Measurements from ENCODE around the gene UMODL1. TPM values are rescaled to one million over a fixed set of nuclear protein-coding genes. Genes with fewer than 3 reads are reported as not detected.

UMODL1 gene
- total RNA-seq, 1 experiment from 2014 or later = not detected

DNA sequence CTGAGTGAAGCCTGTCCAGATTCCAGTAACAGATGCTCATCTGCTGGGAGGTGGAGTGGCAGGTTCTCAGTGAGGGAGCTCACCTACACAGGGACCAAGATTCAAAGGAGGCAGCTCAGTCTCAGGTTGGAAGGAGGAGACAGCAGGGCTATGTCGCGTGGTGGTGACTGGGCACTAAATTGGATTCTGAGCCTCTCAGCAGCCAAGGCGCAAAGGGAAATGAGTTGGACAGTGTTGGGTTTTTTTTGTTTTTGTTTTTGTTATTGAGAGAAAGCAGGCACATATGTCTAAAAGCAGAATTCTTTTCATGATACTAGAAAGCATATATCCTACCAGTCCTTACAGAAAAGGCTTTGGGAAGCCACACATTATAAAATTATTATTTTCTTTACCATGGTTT lies 26.2 kb downstream of the UMODL1 start:
- H2BK20ac ChIP-seq (ENCODE audit: low read depth, low read length, poor library complexity, severe bottlenecking) = no peak overlapping the region
- Mint-ChIP-seq H3K36me3 (ENCODE audit: insufficient read depth in 1 of 3, low read depth in 3 of 3) (peaks cover 7 to 13% (median 9%) of the 10 kb centered on the region in 3 experiments; a peak in 6 of 7 replicates), H3K27me3 (ENCODE audit: low read depth) (peaks cover 10% of the 10 kb centered on the region; the same call in 1 of the 2 replicates), H3K27ac (no peak overlapping the region), H3K4me3 (no peak overlapping the region), H3K4me1 (peaks cover 4 to 12% of the 10 kb centered on the region in 2 experiments), H3K9me3 (peaks cover 12 to 16% of the 10 kb centered on the region in 2 experiments)
- no peaks in the 10 kb centered on the region for H3K27me3 ChIP-seq (ENCODE audit: insufficient read depth, low read length)
- H3K9me3 ChIP-seq (ENCODE audit: control insufficient read depth, low read depth, low read length) = no peaks in the 10 kb centered on the region
- H4K5ac ChIP-seq (ENCODE audit: insufficient read length, low read depth, low read length) = no peak overlapping the region
- H3K23ac ChIP-seq (ENCODE audit: insufficient read length, low read depth, low read length) = no peak overlapping the region
- H3K4ac ChIP-seq (ENCODE audit: low read depth, low read length) = no peak overlapping the region
- H3K4me2 ChIP-seq (ENCODE audit: insufficient read depth, insufficient read length, low read length) = no peak overlapping the region
- no peak overlapping the region for H4K91ac ChIP-seq (ENCODE audit: insufficient read length, low read depth, low read length)
- no peak overlapping the region for H3K27ac ChIP-seq (ENCODE audit: insufficient read length, low read depth, low read length)
- no peak overlapping the region for H3K18ac ChIP-seq (ENCODE audit: insufficient read length, low read depth, low read length)
- no peaks in the 10 kb centered on the region for H3K79me2 ChIP-seq (ENCODE audit: insufficient read depth, low read length)
- no peak overlapping the region for H2AFZ ChIP-seq (ENCODE audit: low read length)
- no peak overlapping the region for H3T11ph ChIP-seq (ENCODE audit: low read length)
- no peak overlapping the region for H3K14ac ChIP-seq (ENCODE audit: insufficient read depth, low read length)
- H3K23me2 ChIP-seq (ENCODE audit: insufficient read length, low read depth, low read length, poor library complexity, severe bottlenecking) = no peaks in the 10 kb centered on the region
- no CpG with 5 or more reads among the region's 3 CpGs for WGBS (ENCODE audit: extremely low coverage, insufficient read length, low lambda C conversion rate)
- H2BK12ac ChIP-seq (ENCODE audit: insufficient read length, low read depth, low read length) = no peak overlapping the region
- no peak overlapping the region for H3K9ac ChIP-seq (ENCODE audit: extremely low read depth, insufficient read length, low read length)
- no peaks in the 10 kb centered on the region for H3K79me1 ChIP-seq (ENCODE audit: insufficient read depth, low read depth, low read length, poor library complexity, severe bottlenecking)
- H3K4me1 ChIP-seq (ENCODE audit: insufficient read depth, low read length) = no peaks in the 10 kb centered on the region
- no peak overlapping the region for H4K8ac ChIP-seq (replicated peaks; ENCODE audit: insufficient read length, low read depth, low read length)
- no peak for DNase-seq
- H3K56ac ChIP-seq (ENCODE audit: insufficient read length, low read depth, low read length) = no peak overlapping the region
- H2BK5ac ChIP-seq (ENCODE audit: insufficient read length, low read length) = no peak overlapping the region
- TF ChIP-seq, protein P1, sequence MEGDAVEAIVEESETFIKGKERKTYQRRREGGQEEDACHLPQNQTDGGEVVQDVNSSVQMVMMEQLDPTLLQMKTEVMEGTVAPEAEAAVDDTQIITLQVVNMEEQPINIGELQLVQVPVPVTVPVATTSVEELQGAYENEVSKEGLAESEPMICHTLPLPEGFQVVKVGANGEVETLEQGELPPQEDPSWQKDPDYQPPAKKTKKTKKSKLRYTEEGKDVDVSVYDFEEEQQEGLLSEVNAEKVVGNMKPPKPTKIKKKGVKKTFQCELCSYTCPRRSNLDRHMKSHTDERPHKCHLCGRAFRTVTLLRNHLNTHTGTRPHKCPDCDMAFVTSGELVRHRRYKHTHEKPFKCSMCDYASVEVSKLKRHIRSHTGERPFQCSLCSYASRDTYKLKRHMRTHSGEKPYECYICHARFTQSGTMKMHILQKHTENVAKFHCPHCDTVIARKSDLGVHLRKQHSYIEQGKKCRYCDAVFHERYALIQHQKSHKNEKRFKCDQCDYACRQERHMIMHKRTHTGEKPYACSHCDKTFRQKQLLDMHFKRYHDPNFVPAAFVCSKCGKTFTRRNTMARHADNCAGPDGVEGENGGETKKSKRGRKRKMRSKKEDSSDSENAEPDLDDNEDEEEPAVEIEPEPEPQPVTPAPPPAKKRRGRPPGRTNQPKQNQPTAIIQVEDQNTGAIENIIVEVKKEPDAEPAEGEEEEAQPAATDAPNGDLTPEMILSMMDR (conservative IDR thresholded peaks at IDR 0.05) = no peak
- no peak overlapping the region for H2BK120ac ChIP-seq (ENCODE audit: low read depth, low read length, poor library complexity, severe bottlenecking)
- no peak overlapping the region for H2AK5ac ChIP-seq (ENCODE audit: insufficient read length, low read length)
- no peaks in the 10 kb centered on the region for H4K20me1 ChIP-seq (ENCODE audit: control insufficient read depth, insufficient read depth, insufficient read length)
- H2BK15ac ChIP-seq (ENCODE audit: low read depth, low read length) = no peak overlapping the region
